HUES48 (cell line): ENCODE results near the gene MED15.

ENCODE experiments used
- H3K27ac ChIP-seq: one replicate; pipeline ENCODE4 v1.7.0; 2013; ENCODE audit warnings: low read depth, low read length, inconsistent platforms
- H3K27me3 ChIP-seq: 2 replicates; pipeline ENCODE4 v1.6.1; 2013; ENCODE audit warnings: mild to moderate bottlenecking, low read length; ENCODE audit not compliant: control insufficient read depth, insufficient read depth
- H3K36me3 ChIP-seq: 2 replicates; pipeline ENCODE4 v1.6.1; 2013; ENCODE audit warnings: low read length; ENCODE audit not compliant: control insufficient read depth, insufficient read depth
- H3K4me1 ChIP-seq: 2 replicates; pipeline ENCODE4 v1.6.1; 2013; ENCODE audit warnings: mild to moderate bottlenecking, low read length; ENCODE audit not compliant: control insufficient read depth, insufficient read depth
- H3K4me3 ChIP-seq: 2 replicates; pipeline ENCODE4 v1.5.1; 2013; ENCODE audit warnings: mild to moderate bottlenecking, low read depth, low read length
- H3K9ac ChIP-seq: 2 replicates; pipeline ENCODE4 v1.6.1; 2013; ENCODE audit warnings: mild to moderate bottlenecking, low read depth, low read length, moderate library complexity
- H3K9me3 ChIP-seq: 2 replicates; pipeline ENCODE4 v1.6.1; 2013; ENCODE audit warnings: low read length; ENCODE audit not compliant: control insufficient read depth, insufficient read depth

MED15 gene, protein sequence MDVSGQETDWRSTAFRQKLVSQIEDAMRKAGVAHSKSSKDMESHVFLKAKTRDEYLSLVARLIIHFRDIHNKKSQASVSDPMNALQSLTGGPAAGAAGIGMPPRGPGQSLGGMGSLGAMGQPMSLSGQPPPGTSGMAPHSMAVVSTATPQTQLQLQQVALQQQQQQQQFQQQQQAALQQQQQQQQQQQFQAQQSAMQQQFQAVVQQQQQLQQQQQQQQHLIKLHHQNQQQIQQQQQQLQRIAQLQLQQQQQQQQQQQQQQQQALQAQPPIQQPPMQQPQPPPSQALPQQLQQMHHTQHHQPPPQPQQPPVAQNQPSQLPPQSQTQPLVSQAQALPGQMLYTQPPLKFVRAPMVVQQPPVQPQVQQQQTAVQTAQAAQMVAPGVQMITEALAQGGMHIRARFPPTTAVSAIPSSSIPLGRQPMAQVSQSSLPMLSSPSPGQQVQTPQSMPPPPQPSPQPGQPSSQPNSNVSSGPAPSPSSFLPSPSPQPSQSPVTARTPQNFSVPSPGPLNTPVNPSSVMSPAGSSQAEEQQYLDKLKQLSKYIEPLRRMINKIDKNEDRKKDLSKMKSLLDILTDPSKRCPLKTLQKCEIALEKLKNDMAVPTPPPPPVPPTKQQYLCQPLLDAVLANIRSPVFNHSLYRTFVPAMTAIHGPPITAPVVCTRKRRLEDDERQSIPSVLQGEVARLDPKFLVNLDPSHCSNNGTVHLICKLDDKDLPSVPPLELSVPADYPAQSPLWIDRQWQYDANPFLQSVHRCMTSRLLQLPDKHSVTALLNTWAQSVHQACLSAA

DNA sequence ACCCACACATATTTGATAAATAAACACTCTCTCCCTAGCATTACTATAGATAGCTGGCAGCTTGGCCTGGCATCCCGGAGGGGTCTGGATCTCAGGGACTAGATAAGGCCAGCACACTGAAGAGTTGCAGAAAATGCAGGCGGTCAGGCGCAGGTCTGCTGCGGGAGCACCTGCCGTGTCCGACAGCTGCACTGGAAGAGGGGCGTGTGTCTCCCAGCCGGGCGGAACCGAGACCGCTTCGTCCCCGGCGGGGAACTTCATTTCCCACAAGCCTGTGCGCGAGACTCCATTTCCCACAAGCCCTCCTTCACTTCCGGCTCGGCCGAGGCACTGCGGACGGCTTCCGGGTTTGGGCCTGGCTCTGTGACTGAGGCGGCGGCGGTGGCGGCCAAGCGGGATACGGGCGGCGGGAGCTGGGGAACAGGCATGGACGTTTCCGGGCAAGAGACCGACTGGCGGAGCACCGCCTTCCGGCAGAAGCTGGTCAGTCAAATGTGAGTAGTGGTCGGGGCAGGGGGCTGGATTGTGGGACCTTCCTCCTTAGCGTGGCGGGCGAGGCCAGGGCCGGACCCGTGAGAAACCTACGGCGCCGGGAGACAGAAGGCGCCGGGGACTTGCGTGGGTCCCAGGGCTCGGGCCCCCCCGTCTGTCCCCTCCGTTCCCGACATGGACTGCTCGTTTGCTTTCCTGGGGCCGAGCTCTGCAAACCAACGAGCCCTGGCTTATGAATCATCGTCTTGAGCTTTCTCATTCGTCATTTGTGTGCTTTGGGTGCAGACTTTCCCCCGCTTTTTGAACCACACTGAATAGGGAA is at the start of gene MED15:
TSS of gene MED15 (plus strand) at position 358 of the 814 bp plus-strand sequence. CDS start at position 427, 69 bp downstream.
- Histone ChIP-seq H3K36me3 (no peaks in the 10 kb centered on the region; the same call in 1 of the 2 replicates), H3K27me3 (no peaks in the 10 kb centered on the region), H3K27ac (peak within 1 kb of the TSS; percentile 87)

DNA sequence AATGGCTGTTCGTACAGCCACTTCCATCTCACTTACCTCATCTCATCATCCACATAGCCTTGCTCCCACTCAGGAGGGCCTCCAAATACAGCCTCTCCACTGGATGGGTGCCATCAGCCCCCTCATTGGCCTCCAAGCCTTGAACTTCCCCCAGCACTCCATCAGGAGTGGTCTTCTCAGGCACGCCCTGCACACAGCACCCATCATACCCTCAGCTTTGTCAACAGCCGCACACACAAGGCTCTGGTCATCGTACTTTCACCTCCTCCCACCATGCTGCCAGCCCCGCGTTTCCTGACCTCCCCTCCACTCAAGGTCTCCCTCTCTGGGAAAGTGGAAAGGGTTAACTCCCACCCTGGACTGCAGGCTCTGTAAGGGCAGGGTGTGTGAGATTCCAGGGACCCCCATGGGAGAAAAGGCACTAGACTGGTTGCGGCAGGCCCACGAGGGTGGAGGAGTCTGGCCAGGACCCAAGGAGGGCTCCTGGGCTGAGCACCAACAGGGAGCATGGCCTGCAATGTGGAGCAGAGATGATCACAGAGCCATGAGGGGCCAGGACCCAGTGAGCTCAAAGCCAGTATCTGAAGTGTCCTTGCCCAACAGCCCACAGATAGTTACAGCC is 48.8 kb upstream of the MED15 start:
- Histone ChIP-seq H3K36me3 (no peaks in the 10 kb centered on the region), H3K9me3 (no peaks in the 10 kb centered on the region), H3K9ac (no peak overlapping the region), H3K27me3 (peaks cover 3% of the 10 kb centered on the region; the same call in 1 of the 2 replicates), H3K27ac (no peak overlapping the region), H3K4me1 (peaks cover 4% of the 10 kb centered on the region; the same call in 1 of the 2 replicates), H3K4me3 (no peak overlapping the region)

More for the DNA sequence above, at the start of gene MED15:
- peak within 1 kb of the TSS; percentile 98 for H3K4me3 ChIP-seq
- H3K9ac ChIP-seq: peak within 1 kb of the TSS; percentile 80
- H3K4me1 ChIP-seq: peaks cover 23% of the 10 kb centered on the region
- H3K9me3 ChIP-seq: no peaks in the 10 kb centered on the region

DNA sequence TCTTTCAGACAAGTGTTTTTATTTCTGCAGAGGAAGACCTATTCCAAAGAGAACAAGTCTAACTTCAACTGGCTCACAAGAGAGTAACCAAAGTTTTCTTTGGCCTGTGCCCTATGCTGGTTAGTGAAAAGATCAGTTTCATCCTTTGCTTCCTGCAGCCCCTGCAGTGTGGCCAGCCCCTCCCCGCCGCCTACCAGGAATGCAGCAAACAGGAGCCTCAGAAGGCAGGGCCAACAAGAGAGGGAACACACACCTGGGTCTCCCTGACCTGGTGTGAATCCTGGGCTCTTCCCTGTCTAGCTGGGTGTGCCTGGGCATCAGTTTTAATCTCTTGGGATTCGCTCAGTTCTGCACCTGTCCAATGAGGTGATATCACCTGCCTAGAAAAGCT is 48.3 kb upstream of the MED15 start:
- Histone ChIP-seq H3K36me3 (no peaks in the 10 kb centered on the region), H3K27ac (no peak overlapping the region), H3K4me1 (peaks cover 4% of the 10 kb centered on the region; the same call in 1 of the 2 replicates), H3K9me3 (no peaks in the 10 kb centered on the region), H3K9ac (no peak overlapping the region), H3K27me3 (peaks cover 3% of the 10 kb centered on the region; the same call in 1 of the 2 replicates), H3K4me3 (no peak overlapping the region)

DNA sequence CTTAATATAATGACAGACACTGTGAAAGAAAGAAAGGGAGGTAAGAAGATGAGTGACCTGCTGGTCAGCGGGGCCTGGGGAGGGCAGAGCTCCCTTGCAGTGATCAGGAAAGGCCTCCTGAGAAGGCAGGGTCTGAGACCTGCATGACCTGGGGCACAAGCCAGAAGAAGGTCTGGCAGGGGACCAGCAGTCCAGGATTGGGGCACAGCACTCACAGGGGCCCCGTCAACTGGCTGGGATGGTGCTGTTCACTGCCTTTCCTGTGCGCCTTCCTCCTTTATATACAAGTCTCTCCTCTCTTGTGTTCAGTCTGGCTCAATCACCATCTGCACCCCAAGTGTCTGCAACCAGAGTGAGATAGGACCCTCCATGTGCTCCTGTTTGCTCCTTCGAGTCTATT is 47.5 kb upstream of the MED15 start:
- H3K4me3 ChIP-seq: no peak overlapping the region
- no peak overlapping the region for H3K27ac ChIP-seq
- H3K9me3 ChIP-seq: no peaks in the 10 kb centered on the region
- H3K36me3 ChIP-seq: 0 out of 2 replicates have a peak, but pooled peaks cover 3% of the 10 kb centered on the region
- peaks cover 3% of the 10 kb centered on the region; the same call in 1 of the 2 replicates for H3K27me3 ChIP-seq
- peaks cover 4% of the 10 kb centered on the region; the same call in 1 of the 2 replicates for H3K4me1 ChIP-seq
- no peak overlapping the region for H3K9ac ChIP-seq

DNA sequence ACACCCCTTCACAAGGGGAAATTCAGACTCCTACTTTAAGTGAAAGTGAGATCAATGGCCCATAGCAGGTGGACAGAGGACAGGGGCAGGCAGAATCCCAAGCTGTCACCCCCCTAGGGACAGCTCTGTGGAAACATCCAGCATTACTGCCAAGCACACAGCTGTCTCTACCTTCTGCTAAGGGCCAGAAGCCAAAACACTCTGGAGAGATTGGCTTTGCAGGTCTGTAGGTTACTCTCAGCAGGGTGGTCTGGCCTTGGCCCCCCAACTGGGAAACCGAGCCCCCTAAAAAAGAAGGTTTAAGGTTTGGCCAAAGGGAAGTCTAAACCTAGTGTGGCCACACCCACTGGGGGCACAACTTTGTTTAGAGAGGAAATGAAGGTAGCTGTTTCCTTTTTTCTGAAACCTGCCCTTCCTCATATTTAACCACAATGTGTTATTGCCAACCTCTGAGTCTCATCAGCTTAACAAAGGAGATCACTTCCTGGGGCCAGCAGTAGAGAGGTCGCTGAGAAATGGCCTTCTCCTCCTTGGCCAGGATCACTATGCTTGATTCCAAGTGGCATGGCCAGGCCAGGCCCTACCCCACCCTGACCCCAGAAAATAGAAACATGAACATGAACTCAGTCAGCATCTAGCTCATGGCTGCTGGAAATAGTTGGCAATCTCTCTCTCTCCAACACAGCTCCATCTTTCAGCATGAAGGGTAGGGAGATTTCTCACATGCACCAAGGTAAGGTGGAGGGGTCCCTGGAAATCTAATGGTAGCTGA is 43.9 kb upstream of the MED15 start:
- Histone ChIP-seq H3K4me1 (no peaks in the 10 kb centered on the region), H3K9me3 (no peaks in the 10 kb centered on the region), H3K36me3 (0 out of 2 replicates have a peak, but pooled peaks cover 6% of the 10 kb centered on the region), H3K4me3 (no peak overlapping the region), H3K9ac (no peak overlapping the region), H3K27ac (no peak overlapping the region), H3K27me3 (no peaks in the 10 kb centered on the region)

DNA sequence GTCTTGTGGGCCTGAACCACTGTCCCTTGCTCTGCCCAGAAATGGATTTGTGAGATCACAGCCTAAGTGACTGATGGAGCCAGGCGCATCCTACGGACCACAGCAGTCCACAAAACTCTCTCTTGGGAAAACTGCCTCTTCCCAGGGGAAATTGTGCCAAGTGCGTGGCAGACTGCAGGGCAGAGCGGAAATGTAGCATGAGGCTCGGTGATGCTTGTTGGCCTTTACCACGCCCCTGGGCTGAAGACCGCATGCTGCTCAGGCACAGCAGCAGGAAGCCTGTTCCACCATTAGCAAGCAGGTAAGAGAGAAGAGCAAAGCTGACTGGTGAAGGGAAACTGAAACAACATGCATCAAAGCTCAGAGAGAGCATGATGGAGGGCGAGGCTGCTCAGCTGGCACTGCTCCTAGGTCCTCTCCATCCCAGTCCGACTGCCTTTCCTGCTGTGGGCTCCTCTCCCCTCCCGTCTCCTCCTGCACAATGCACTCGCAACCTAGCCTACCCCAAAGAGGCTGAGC is 43.3 kb upstream of the MED15 start:
- no peaks in the 10 kb centered on the region for H3K9me3 ChIP-seq
- H3K9ac ChIP-seq: no peak overlapping the region
- H3K4me3 ChIP-seq: no peak overlapping the region
- no peaks in the 10 kb centered on the region for H3K27me3 ChIP-seq
- 0 out of 2 replicates have a peak, but pooled peaks cover 6% of the 10 kb centered on the region for H3K36me3 ChIP-seq
- no peaks in the 10 kb centered on the region for H3K4me1 ChIP-seq
- no peak overlapping the region for H3K27ac ChIP-seq

DNA sequence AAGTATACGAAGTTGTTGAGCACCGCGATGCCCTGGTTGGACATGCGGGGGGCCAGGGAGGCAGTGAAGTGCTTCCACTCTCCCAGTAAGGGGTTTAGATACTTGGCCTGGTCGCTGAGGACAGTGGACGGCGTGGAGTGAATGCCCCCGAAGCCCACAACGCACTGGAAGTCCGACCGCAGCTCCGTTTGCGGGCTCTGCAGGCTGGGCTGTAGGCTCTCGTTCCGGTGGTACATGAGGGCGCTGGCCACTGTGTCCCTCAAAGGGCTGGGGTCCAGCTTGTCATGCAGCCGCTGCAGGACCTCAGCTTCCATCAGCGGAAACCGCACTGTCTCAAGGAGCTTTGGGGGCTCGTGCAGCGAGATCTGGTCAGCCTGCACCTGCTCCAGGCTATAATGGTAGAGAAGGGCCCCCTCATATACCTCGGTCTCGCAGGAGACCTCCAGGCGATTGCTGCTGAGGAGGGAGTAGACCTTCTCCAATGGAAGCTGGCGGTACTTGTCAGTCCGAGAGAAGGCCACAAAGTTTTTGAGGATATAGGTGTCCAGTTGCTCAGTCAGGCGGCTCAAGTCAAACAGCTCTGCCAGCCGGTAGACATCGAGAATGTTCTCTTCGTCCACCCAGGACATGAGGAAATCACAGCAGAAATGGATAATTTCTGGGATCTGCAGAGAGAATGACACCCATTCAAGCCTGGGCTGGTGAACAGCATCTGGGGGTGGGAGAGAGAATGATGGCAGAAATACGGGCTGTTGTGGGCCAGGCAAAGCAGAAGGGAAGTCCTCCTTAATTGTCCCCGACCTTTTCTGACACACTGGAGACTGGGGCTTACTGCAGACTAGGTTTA is 42.3 kb upstream of the MED15 start:
- H3K27me3 ChIP-seq: no peaks in the 10 kb centered on the region

DNA sequence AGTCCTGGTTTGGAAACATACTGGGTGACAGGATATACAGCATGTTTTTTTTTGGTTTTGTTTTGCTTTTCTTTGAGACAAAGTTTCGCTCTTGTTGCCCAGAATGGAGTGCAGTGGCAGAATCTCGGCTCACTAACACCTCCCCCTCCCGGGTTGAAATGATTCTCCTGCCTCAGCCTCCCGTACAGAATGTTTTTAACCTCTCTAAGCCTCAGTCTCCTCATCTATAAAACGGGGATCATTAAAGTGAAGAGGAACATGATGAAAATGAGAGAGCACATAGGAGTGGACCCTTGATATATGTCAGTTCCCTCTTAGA is 41.7 kb upstream of the MED15 start:
- Histone ChIP-seq H3K4me3 (no peak overlapping the region), H3K4me1 (no peaks in the 10 kb centered on the region), H3K9me3 (no peaks in the 10 kb centered on the region), H3K36me3 (0 out of 2 replicates have a peak, but pooled peaks cover 6% of the 10 kb centered on the region), H3K9ac (no peak overlapping the region), H3K27ac (no peak overlapping the region), H3K27me3 (no peaks in the 10 kb centered on the region)

More for the DNA sequence above, 42.3 kb upstream of the MED15 start:
- H3K9me3 ChIP-seq: no peaks in the 10 kb centered on the region
- no peak overlapping the region for H3K9ac ChIP-seq
- H3K4me1 ChIP-seq: no peaks in the 10 kb centered on the region
- 0 out of 2 replicates have a peak, but pooled peaks cover 6% of the 10 kb centered on the region for H3K36me3 ChIP-seq
- H3K27ac ChIP-seq: no peak overlapping the region
- H3K4me3 ChIP-seq: no peak overlapping the region

DNA sequence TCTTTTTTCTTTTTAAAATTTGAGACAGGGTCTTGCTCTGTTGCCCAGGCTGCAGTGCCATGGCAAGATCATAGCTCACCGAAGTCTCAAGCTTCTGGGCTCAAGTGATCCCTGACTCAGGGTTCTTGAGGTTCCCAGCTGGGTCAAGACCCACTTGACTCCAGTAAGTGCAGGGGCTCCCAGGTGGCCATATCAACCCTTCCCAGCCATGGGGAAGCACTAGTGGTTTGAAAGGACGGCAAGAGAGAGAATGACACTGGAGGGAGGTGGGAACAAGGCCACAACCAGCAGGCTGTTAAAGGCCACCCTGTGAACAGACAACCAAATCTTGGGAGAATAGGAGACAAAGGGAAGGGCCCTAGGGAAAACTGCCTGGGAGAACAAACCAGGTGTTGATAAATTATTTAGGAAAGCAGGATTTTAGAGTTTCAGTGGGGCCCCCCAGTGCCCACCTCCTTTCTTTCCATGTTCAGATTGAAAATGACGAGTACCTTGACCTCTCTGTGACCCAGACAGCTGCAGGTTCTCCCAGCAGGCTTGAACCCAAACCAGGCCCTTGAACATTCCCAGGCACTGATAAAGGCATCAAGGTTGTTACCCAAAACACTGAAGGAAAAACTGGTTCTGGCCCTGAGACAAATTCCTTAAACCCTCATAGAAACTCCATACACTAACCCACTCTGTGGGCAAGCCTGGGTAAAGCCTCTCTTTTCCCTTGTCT is 40.6 kb upstream of the MED15 start:
- Histone ChIP-seq H3K9me3 (no peaks in the 10 kb centered on the region), H3K4me1 (no peaks in the 10 kb centered on the region), H3K9ac (no peak overlapping the region), H3K36me3 (0 out of 2 replicates have a peak, but pooled peaks cover 11% of the 10 kb centered on the region), H3K27me3 (no peaks in the 10 kb centered on the region), H3K27ac (no peak overlapping the region), H3K4me3 (no peak overlapping the region)
